IMR-90 (cell line): ENCODE measurements around the gene MEN1. TPM values are rescaled to one million over a fixed set of nuclear protein-coding genes. Genes with fewer than 3 reads are reported as not detected.
"Not testable (repeated sequence)": the region's sequence is repeated elsewhere in the genome, so short reads cannot be mapped to it uniquely, and the experiment has no call there.

Experiments used
- ATAC-seq: fragments of 200-7000 bp; cut with Tn5 transposase; 2 replicates; pipeline ENCODE4 v1.9.1; 2020; ENCODE audit warnings: low read depth, mild to moderate bottlenecking, moderate library complexity
- BruUV-seq: library from RNA; stranded (reverse); fragments of 400-500 nt; replicated peaks from 2 replicates; lab custom pipeline; 2021; lab: Mats Ljungman, UMichigan
- CTCF ChIA-PET: fragments of 300-600 bp; formaldehyde crosslinking; extraction: SDS; loops from one replicate; lab custom pipeline; 2021; ENCODE audit warnings: antibody characterized with exemption; lab: Yijun Ruan, JAX
- POLR2A ChIA-PET: fragments of 300-600 bp; sonication (Branson Sonifier 250); formaldehyde crosslinking; loops from one replicate; lab custom pipeline; 2022; ENCODE audit warnings: antibody characterized with exemption; ENCODE audit not compliant: unreplicated experiment; lab: Charles Lee
- DNase-seq: peaks from one replicate; pipeline ENCODE4 v3.0.0; 2013
- H2AFZ ChIP-seq: replicated peaks from 2 replicates; pipeline ENCODE3; 2013; ENCODE audit warnings: low read length, mild to moderate bottlenecking; ENCODE audit not compliant: poor library complexity
- H2AK5ac ChIP-seq: 2 replicates; pipeline ENCODE4 v1.6.1; 2013; ENCODE audit warnings: low read depth, low read length, inconsistent platforms
- H2AK9ac ChIP-seq: replicated peaks from 2 replicates; pipeline ENCODE3; 2013; ENCODE audit warnings: mild to moderate bottlenecking, low read depth, low read length, moderate library complexity; ENCODE audit not compliant: poor library complexity
- H2BK120ac ChIP-seq: 2 replicates; pipeline ENCODE4 v1.6.1; 2013; ENCODE audit warnings: low read depth, low read length, inconsistent platforms
- H2BK15ac ChIP-seq: 3 replicates; pipeline ENCODE4 v1.6.1; 2013; ENCODE audit warnings: low read depth, low read length, inconsistent platforms
- H2BK20ac ChIP-seq: 2 replicates; pipeline ENCODE4 v1.6.1; 2013; ENCODE audit warnings: low read depth, mild to moderate bottlenecking, inconsistent platforms, low read length, moderate library complexity
- H2BK5ac ChIP-seq: 2 replicates; pipeline ENCODE4 v1.6.1; 2013; ENCODE audit warnings: mild to moderate bottlenecking, low read depth, low read length, inconsistent platforms; ENCODE audit not compliant: poor library complexity, severe bottlenecking
- H3K14ac ChIP-seq: replicated peaks from 2 replicates; pipeline ENCODE4 v1.6.1; 2013; ENCODE audit warnings: low read depth, low read length, inconsistent platforms
- H3K18ac ChIP-seq: 2 replicates; pipeline ENCODE4 v1.6.1; 2013; ENCODE audit warnings: low read depth, low read length, control low read depth
- H3K23ac ChIP-seq: 2 replicates; pipeline ENCODE4 v1.6.1; 2013; ENCODE audit warnings: low read depth, low read length, inconsistent platforms
- H3K27ac ChIP-seq: 2 replicates; pipeline ENCODE4 v1.5.1; 2013; ENCODE audit warnings: mild to moderate bottlenecking, control low read depth, low read length; ENCODE audit not compliant: insufficient read depth
- H3K27me3 ChIP-seq: 2 replicates; pipeline ENCODE4 v1.6.1; 2013; ENCODE audit warnings: low read length; ENCODE audit not compliant: control insufficient read depth, insufficient read depth
- H3K36me3 ChIP-seq: 2 replicates; pipeline ENCODE4 v1.6.1; 2013; ENCODE audit warnings: low read length, mixed read lengths; ENCODE audit not compliant: control insufficient read depth, insufficient read depth
- H3K4ac ChIP-seq: 2 replicates; pipeline ENCODE4 v1.6.1; 2013; ENCODE audit warnings: low read depth, low read length, inconsistent platforms
- H3K4me1 ChIP-seq: 2 replicates; pipeline ENCODE4 v1.6.1; 2013; ENCODE audit warnings: low read length, mixed read lengths; ENCODE audit not compliant: control insufficient read depth, insufficient read depth
- H3K4me2 ChIP-seq: 2 replicates; pipeline ENCODE4 v1.6.1; 2013; ENCODE audit warnings: low read depth, mild to moderate bottlenecking, control low read depth, low read length, moderate library complexity
- H3K4me3 ChIP-seq: 2 replicates; pipeline ENCODE4 v1.5.1; 2013; ENCODE audit warnings: low read depth, mild to moderate bottlenecking, control low read depth, low read length, moderate library complexity; ENCODE audit not compliant: insufficient read depth
- H3K56ac ChIP-seq: 2 replicates; pipeline ENCODE4 v1.6.1; 2013; ENCODE audit warnings: low read length, inconsistent platforms; ENCODE audit not compliant: insufficient read depth; ENCODE audit errors: extremely low read depth
- H3K79me1 ChIP-seq, 2 experiments: 2 replicates each; pipeline ENCODE4 v1.6.1; 2013; ENCODE audit warnings: low read length in 2 of 2, inconsistent platforms in 1 of 2, low read depth in 1 of 2
- H3K9ac ChIP-seq: 2 replicates; pipeline ENCODE4 v1.6.1; 2013; ENCODE audit warnings: low read depth, low read length, control low read depth
- H3K9me1 ChIP-seq: 2 replicates; pipeline ENCODE4 v1.6.1; 2013; ENCODE audit warnings: low read length, inconsistent platforms; ENCODE audit not compliant: insufficient read depth
- H3K9me3 ChIP-seq: 2 replicates; pipeline ENCODE4 v1.6.1; 2013; ENCODE audit warnings: low read length; ENCODE audit not compliant: control insufficient read depth, insufficient read depth
- H4K20me1 ChIP-seq: 2 replicates; pipeline ENCODE4 v1.6.1; 2013; ENCODE audit warnings: low read length, inconsistent platforms; ENCODE audit not compliant: insufficient read depth
- H4K5ac ChIP-seq: 2 replicates; pipeline ENCODE4 v1.6.1; 2013; ENCODE audit warnings: mild to moderate bottlenecking, low read depth, low read length, control low read depth
- H4K8ac ChIP-seq, 2 experiments: 2 replicates each; pipeline ENCODE4 v1.6.1; 2013; ENCODE audit warnings: low read depth in 2 of 2, low read length in 2 of 2, control low read depth in 1 of 2, inconsistent platforms in 1 of 2
- H4K91ac ChIP-seq: 2 replicates; pipeline ENCODE4 v1.6.1; 2013; ENCODE audit warnings: low read depth, low read length, inconsistent platforms; ENCODE audit not compliant: insufficient read depth
- WGBS, 2 experiments: methylation state at CpG; one replicate each; pipeline versions ENCODE4 v1.1.5 to v1.1.7; 2013; ENCODE audit warnings: missing lambda C conversion rate in 2 of 2; ENCODE audit not compliant: insufficient read length in 1 of 2; ENCODE audit errors: extremely low coverage in 2 of 2; 5-methylcytosine and 5-hydroxymethylcytosine counted together
- dilution Hi-C: fragments of 300-500 bp; cut with HindIII; formaldehyde crosslinking; loops from one replicate; pipeline ENCODE4 v1.14.3; 2018; ENCODE audit warnings: low sequenced_read_pairs; ENCODE audit not compliant: unreplicated experiment
- in situ Hi-C: fragments of 300-500 bp; cut with MboI; formaldehyde crosslinking; loops from 3 replicates; pipeline ENCODE4 v1.14.3; 2019; ENCODE audit warnings: low sequenced_read_pairs, inconsistent platforms, mixed read lengths
- intact Hi-C: fragments of 100-400 bp; cut with micrococcal nuclease; formaldehyde crosslinking; loops from 2 replicates; pipeline ENCODE4 v1.10.0; 2022
- polyA plus RNA-seq, 3 experiments: library from polyadenylated mRNA; depleted of rRNA; stranded (reverse); fragments of >200 nt; gene quantifications; 2 replicates each; pipeline ENCODE4 v1.2.3, GENCODE V29; 2012; ENCODE audit warnings: low replicate concordance in 1 of 3
- total RNA-seq: library from RNA; depleted of rRNA; stranded (reverse); fragments of >200 nt; gene quantifications from 2 replicates; pipeline ENCODE4 v1.2.3, GENCODE V29; 2012

MEN1 gene
- total and polyA plus RNA-seq, 2 of the 4 experiments (the other 2 are of a cell fraction), result 8.8 to 35.7 TPM

DNA sequence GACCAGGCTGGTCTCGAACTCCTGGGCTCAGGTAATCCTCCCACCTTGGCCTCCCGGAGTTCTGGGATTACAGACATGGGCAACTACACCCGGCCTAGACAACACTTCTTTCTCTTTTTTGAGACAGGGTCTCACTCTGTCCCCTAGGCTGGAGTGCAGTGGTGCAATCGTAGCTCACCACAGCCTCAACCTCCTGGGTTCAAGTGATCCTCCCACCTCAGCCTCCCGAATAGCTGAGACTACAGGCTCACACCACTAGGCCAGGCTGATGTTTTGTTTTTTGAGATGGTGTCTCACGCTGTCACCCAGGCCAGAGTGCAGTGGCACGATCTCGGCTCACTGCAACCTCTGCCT, 35.4 kb upstream of the MEN1 start:
- CTCF ChIA-PET, result interaction anchor here (2.3 to 3.3 kb wide), 2 partner anchors 32 to 42 kb away, joined by 12 to 15 read pairs; partner anchors contain the start of gene EHD1
- H3K27ac ChIP-seq, H2BK5ac ChIP-seq, dilution Hi-C loops, H2BK120ac ChIP-seq, POLR2A ChIA-PET, H3K9me1 ChIP-seq, ATAC-seq, BruUV-seq, H3K4me3 ChIP-seq, H3K4ac ChIP-seq, H3K56ac ChIP-seq, H4K5ac ChIP-seq, H4K8ac ChIP-seq, H3K4me2 ChIP-seq, H2BK15ac ChIP-seq, H4K91ac ChIP-seq, H3K36me3 ChIP-seq, H3K14ac ChIP-seq, H3K18ac ChIP-seq, H2AFZ ChIP-seq, H2AK5ac ChIP-seq, H3K9ac ChIP-seq, H3K23ac ChIP-seq, H3K9me3 ChIP-seq, H2BK20ac ChIP-seq, H2AK9ac ChIP-seq, H4K20me1 ChIP-seq, DNase-seq, H3K27me3 ChIP-seq: not testable (repeated sequence)
- intact Hi-C loops, result loop anchor here (2.0 to 5.0 kb wide), 2 partner anchors 152 to 265 kb away; partner anchors contain the start of genes BATF2 and TM7SF2
- Histone ChIP-seq H3K4me1 (peaks cover 17% of the 10 kb centered on the region), H3K79me1 (peaks cover 0 to 17% of the 10 kb centered on the region in 2 experiments; a peak in 2 of 4 replicates)
- in situ Hi-C loops, result loop anchor here (5.0 to 10.0 kb wide), 2 partner anchors 47 to 159 kb away; no protein-coding TSS in a partner anchor
- WGBS, 2 experiments, result no CpG with 5 or more reads among the region's 8 CpGs
